Adrenal gland (tissue), 12 donors: ENCODE measurements around the gene SATB1. TPM values are rescaled to one million over a fixed set of nuclear protein-coding genes. Genes with fewer than 3 reads are reported as not detected.

Experiments used
- DNase-seq, 7 donors: peaks; one replicate each; pipeline ENCODE4 v3.0.0-alpha.2; 2019 to 2020
- H3K27ac ChIP-seq, 5 donors: fragments of 200-600 bp; sonication (generic) in 4 of 5; 1 replicate in 3 of 5; 2 replicates in 2 of 5; pipeline versions ENCODE4 v1.5.1 to v1.8.0; 2016 to 2020; ENCODE audit warnings: mild to moderate bottlenecking in 1 of 5
- H3K27me3 ChIP-seq: fragments of 200-600 bp; 2 replicates; pipeline ENCODE4 v1.8.0; 2021
- H3K36me3 ChIP-seq, 2 donors: fragments of 200-600 bp; replicated peaks in 1 of 2; 1 replicate in 1 of 2; 2 replicates in 1 of 2; pipeline versions ENCODE4 v1.5.1 to v1.8.0; 2018 to 2022
- H3K4me1 ChIP-seq, 2 donors: fragments of 200-600 bp; replicated peaks in 1 of 2; 1 replicate in 1 of 2; 2 replicates in 1 of 2; pipeline versions ENCODE4 v1.5.1 to v1.8.0; 2018 to 2021
- H3K4me3 ChIP-seq, 4 donors: fragments of 200-600 bp; sonication (generic) in 3 of 4; one replicate each; pipeline ENCODE4 v1.5.1; 2016 to 2018
- H3K9me3 ChIP-seq, 3 donors: fragments of 200-600 bp; sonication (generic) in 1 of 3; replicated peaks in 1 of 3; 1 replicate in 2 of 3; 2 replicates in 1 of 3; pipeline versions ENCODE4 v1.5.1 to v1.8.0; 2016 to 2021
- CTCF ChIP-seq, 6 experiments: fragments of 450-650 bp in 4 of 6; fragments of 200-600 bp in 2 of 6; sonication (generic) in 1 of 6; IDR thresholded peaks; 1 replicate in 5 of 6; 2 replicates in 1 of 6; pipeline versions ENCODE4 v1.5.1 to v1.8.0; 2016 to 2021; ENCODE audit warnings: antibody characterized with exemption in 6 of 6, mild to moderate bottlenecking in 2 of 6, moderate library complexity in 1 of 6
- POLR2A ChIP-seq, 2 donors: fragments of 450-650 bp; IDR thresholded peaks; one replicate each; pipeline ENCODE4 v1.6.1; 2017; ENCODE audit warnings: antibody characterized with exemption in 2 of 2, mild to moderate bottlenecking in 2 of 2, moderate library complexity in 1 of 2
- WGBS, 4 donors: extraction: QIAGEN DNeasy Blood & Tissue Kit in 2 of 4; methylation state at CpG; one replicate each; pipeline versions ENCODE4 v1.1.5 to v1.1.7; 2013 to 2017; 5-methylcytosine and 5-hydroxymethylcytosine counted together
- intact Hi-C, 2 donors: fragments of 100-400 bp; cut with DNase I; formaldehyde crosslinking; loops; one replicate each; pipeline versions ENCODE4 v1.14.1 to v1.15.0; 2022 to 2023
- polyA plus RNA-seq, 3 donors: library from polyadenylated mRNA; stranded (reverse); fragments of 200-250 nt in 2 of 3; fragments of 350-450 nt in 1 of 3; fragmentation: Illumina TruSeq in 1 of 3; extraction: RNeasy Lipid Tissue Mini Kit (QIAGEN cat#74804) in 1 of 3; gene quantifications; one replicate each; pipeline ENCODE4 v1.2.3, GENCODE V29; 2013 to 2014
- total RNA-seq, 9 donors: library from RNA; depleted of rRNA in 4 of 9; stranded (reverse); fragments of >200 nt in 4 of 9; fragments of 120-200 nt in 1 of 9; fragmentation: NEBNext Ultra II Directional in 1 of 9; extraction: Animal tissue kit (Norgen Biotek cat#: 25700) in 1 of 9; gene quantifications; one replicate each; pipeline versions ENCODE4 v1.1.0 to v1.2.4, GENCODE V29; 2013 to 2023
- donor health status: healthy with polysubstance abuse.
- donor health status: Bipolar disorder and iron deficiency.
- donor health status: DM: yes; HTN: yes; CAD: no.
- donor health status: DM: no; HTN: no; CAD: no.
- donor health status: DM: no; HTN: no; CAD: no.
- donor health status: DM: yes; HTN: yes; CAD: no.

SATB1 gene
- total and polyA plus RNA-seq, 12 donors: 9.1 to 31.5 (median 12.9) TPM

GRCh38 chr3:18390024-18390660, 35.0 kb downstream of the SATB1 start:
- no peak overlapping the region for H3K4me3 ChIP-seq
- TF ChIP-seq CTCF (IDR thresholded peaks at IDR 0.05): no peak
- no peaks in the 10 kb centered on the region for H3K27me3 ChIP-seq
- H3K9me3 ChIP-seq: no peaks in the 10 kb centered on the region
- H3K27ac ChIP-seq: no peak overlapping the region
- no peak for DNase-seq
- 55 to 64% (median 56%) methylated on average over 3 of the region's 3 CpGs for WGBS, 4 donors
- H3K36me3 ChIP-seq: peaks cover 3 to 13% of the 10 kb centered on the region in 2 donors
- no peaks in the 10 kb centered on the region for H3K4me1 ChIP-seq
- intact Hi-C loops: no loop called here

GRCh38 chr3:18389108-18389733, 35.9 kb downstream of the SATB1 start:
- no peaks in the 10 kb centered on the region for H3K9me3 ChIP-seq
- H3K36me3 ChIP-seq: peaks cover 1 to 7% of the 10 kb centered on the region in 2 donors
- no peak overlapping the region for H3K4me3 ChIP-seq
- WGBS, 4 donors: 42 to 48% (median 44%) methylated on average over 2 of the region's 2 CpGs
- intact Hi-C loops: no loop called here
- TF ChIP-seq POLR2A (IDR thresholded peaks at IDR 0.05): no peak
- peak in 5 of 6 experiments; percentile 23 to 71 (median 41) for TF ChIP-seq CTCF (IDR thresholded peaks at IDR 0.05)
- no peaks in the 10 kb centered on the region for H3K4me1 ChIP-seq
- peak in 1 of 7 donors; percentile 5 for DNase-seq
- H3K27ac ChIP-seq: no peak overlapping the region
- H3K27me3 ChIP-seq: no peaks in the 10 kb centered on the region

GRCh38 chr3:18386274-18386890, 38.8 kb downstream of the SATB1 start:
- Histone ChIP-seq H3K27ac (no peak overlapping the region), H3K4me1 (no peaks in the 10 kb centered on the region), H3K4me3 (no peak overlapping the region), H3K27me3 (no peaks in the 10 kb centered on the region), H3K9me3 (peaks cover 0 to 5% (median 0%) of the 10 kb centered on the region in 3 donors), H3K36me3 (peaks cover 0 to 4% of the 10 kb centered on the region in 2 donors)
- WGBS, 4 donors: 95 to 98% (median 95%) methylated on average over 9 of the region's 9 CpGs
- DNase-seq: no peak
- no peak for TF ChIP-seq CTCF (IDR thresholded peaks at IDR 0.05)
- intact Hi-C loops: no loop called here

- no peaks in the 10 kb centered on the region for H3K4me1 ChIP-seq
- WGBS, 4 donors: 81 to 93% (median 89%) methylated on average over 4 of the region's 4 CpGs
- peaks cover 0 to 4% of the 10 kb centered on the region in 2 donors for H3K36me3 ChIP-seq
- peaks cover 0 to 5% (median 0%) of the 10 kb centered on the region in 3 donors for H3K9me3 ChIP-seq
- H3K27ac ChIP-seq: no peak overlapping the region
- TF ChIP-seq CTCF (IDR thresholded peaks at IDR 0.05) (no peak), POLR2A (IDR thresholded peaks at IDR 0.05) (no peak)
- H3K4me3 ChIP-seq: no peak overlapping the region
- no peaks in the 10 kb centered on the region for H3K27me3 ChIP-seq
- intact Hi-C loops: no loop called here
- DNase-seq: no peak
These were observed 39.4 kb downstream of the SATB1 start for GRCh38 chr3:18385706-18386105.
